Epithelial cell of prostate (primary cell): Measurements from ENCODE around the gene KDSR.

Experiments used
- DNase-seq: peaks from one replicate; pipeline ENCODE4 v3.0.0-alpha.2; 2011; ENCODE audit warnings: low read depth, low spot score
- H3K27ac ChIP-seq: fragments of 450-650 bp; 2 replicates; pipeline ENCODE4 v1.5.1; 2017; ENCODE audit warnings: mild to moderate bottlenecking

Gene KDSR

GRCh38 chr18:63290166-63290820 is 76.7 kb downstream of the KDSR start:
- DNase-seq = no peak
- H3K27ac ChIP-seq = no peak overlapping the region

GRCh38 chr18:63288311-63288710 is 78.7 kb downstream of the KDSR start:
- no peak overlapping the region for H3K27ac ChIP-seq
- DNase-seq = no peak

- no peak for DNase-seq
- no peak overlapping the region for H3K27ac ChIP-seq
Observed at GRCh38 chr18:63287691-63288220, 79.2 kb downstream of the KDSR start.

GRCh38 chr18:63286926-63287325 is 80.1 kb downstream of the KDSR start:
- H3K27ac ChIP-seq = no peak overlapping the region

GRCh38 chr18:63284827-63285733 is 81.9 kb downstream of the KDSR start:
- no peak for DNase-seq
- H3K27ac ChIP-seq = no peak overlapping the region

More at GRCh38 chr18:63286926-63287325, 80.1 kb downstream of the KDSR start:
- no peak for DNase-seq

- H3K27ac ChIP-seq = no peak overlapping the region
- DNase-seq = no peak
Observed at GRCh38 chr18:63284173-63284799, 82.7 kb downstream of the KDSR start.

GRCh38 chr18:63283305-63284094 is 83.5 kb downstream of the KDSR start:
- no peak for DNase-seq
- H3K27ac ChIP-seq = no peak overlapping the region

GRCh38 chr18:63282793-63283192 is 84.2 kb downstream of the KDSR start:
- no peak overlapping the region for H3K27ac ChIP-seq
- no peak for DNase-seq
